PC-9 (cell line): Measurements from ENCODE around the gene LRRC4C.

Source experiments
- CTCF ChIP-seq: fragments of 200-600 bp; sonication (generic); conservative IDR thresholded peaks from 2 replicates; pipeline ENCODE4 v1.6.1; 2017; ENCODE audit warnings: mixed run types, antibody characterized with exemption, mild to moderate bottlenecking, moderate library complexity
- EZH2 ChIP-seq: fragments of 200-600 bp; sonication (generic); IDR thresholded peaks from 2 replicates; pipeline ENCODE4 v1.8.0; 2017; ENCODE audit warnings: antibody characterized with exemption, low read depth

- TF ChIP-seq CTCF: no peak
- no peak for TF ChIP-seq EZH2
These were observed 579.5 kb downstream of the LRRC4C start for GRCh38 chr11:40879911-40880310.
